ENCODE data around the gene DGKD. TPM values are rescaled to one million over a fixed set of nuclear protein-coding genes. Genes with fewer than 3 reads are reported as not detected.

The DGKD gene
- total and polyA plus RNA-seq, 7 donors, result 59.4 to 365 (median 173) TPM

DNA sequence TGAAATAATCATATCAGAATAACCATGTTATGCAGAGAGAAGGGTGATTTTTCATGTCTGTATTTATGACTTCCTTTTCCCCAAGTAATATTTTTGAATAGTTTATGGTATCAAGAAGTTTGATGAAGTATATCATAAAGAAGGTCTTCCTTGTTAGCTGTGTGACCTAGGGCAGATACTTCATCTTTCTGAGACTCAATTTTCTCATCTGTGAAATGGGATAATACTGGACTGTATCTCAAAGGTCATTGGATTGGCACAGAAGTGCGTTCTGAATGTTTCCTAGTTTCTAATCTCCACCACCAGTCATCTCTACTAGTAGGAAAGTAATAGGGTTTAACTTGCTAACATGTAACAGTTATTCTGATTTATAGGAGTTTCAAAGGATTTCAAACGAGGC lies 52.6 kb downstream of the DGKD start:
- Histone ChIP-seq H3K27ac (no peak overlapping the region), H3K9me3 (peaks cover 4% of the 10 kb centered on the region), H3K4me3 (no peak overlapping the region), H3K27me3 (ENCODE audit: insufficient read depth in 3 of 3, low read length in 2 of 3) (no peaks in the 10 kb centered on the region), H3K4me1 (peaks cover 10% of the 10 kb centered on the region), H3K36me3 (ENCODE audit: insufficient read depth in 1 of 2, low read depth in 1 of 2) (no peaks in the 10 kb centered on the region)
- 81 to 93% (median 92%) methylated on average over 2 of the region's 2 CpGs for WGBS, 3 donors
- TF ChIP-seq, protein P1, sequence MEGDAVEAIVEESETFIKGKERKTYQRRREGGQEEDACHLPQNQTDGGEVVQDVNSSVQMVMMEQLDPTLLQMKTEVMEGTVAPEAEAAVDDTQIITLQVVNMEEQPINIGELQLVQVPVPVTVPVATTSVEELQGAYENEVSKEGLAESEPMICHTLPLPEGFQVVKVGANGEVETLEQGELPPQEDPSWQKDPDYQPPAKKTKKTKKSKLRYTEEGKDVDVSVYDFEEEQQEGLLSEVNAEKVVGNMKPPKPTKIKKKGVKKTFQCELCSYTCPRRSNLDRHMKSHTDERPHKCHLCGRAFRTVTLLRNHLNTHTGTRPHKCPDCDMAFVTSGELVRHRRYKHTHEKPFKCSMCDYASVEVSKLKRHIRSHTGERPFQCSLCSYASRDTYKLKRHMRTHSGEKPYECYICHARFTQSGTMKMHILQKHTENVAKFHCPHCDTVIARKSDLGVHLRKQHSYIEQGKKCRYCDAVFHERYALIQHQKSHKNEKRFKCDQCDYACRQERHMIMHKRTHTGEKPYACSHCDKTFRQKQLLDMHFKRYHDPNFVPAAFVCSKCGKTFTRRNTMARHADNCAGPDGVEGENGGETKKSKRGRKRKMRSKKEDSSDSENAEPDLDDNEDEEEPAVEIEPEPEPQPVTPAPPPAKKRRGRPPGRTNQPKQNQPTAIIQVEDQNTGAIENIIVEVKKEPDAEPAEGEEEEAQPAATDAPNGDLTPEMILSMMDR (IDR thresholded peaks at IDR 0.05), result no peak
- no peak for ATAC-seq
- no peak for DNase-seq
- intact Hi-C loops (cut with DNase I), result loop anchor here in 1 of 2 donors (2.0 to 5.0 kb wide), 2 partner anchors 30 to 55 kb away; partner anchors contain the start of gene DGKD

- TF ChIP-seq, protein P1 (IDR thresholded peaks at IDR 0.05), result no peak
- Histone ChIP-seq H3K9me3 (peaks cover 10% of the 10 kb centered on the region), H3K4me3 (no peak overlapping the region), H3K27ac (peak overlapping the region; percentile 24), H3K4me1 (peaks cover 10% of the 10 kb centered on the region), H3K36me3 (ENCODE audit: insufficient read depth in 1 of 2, low read depth in 1 of 2) (no peaks in the 10 kb centered on the region), H3K27me3 (ENCODE audit: insufficient read depth in 3 of 3, low read length in 2 of 3) (no peaks in the 10 kb centered on the region)
- 70 to 74% (median 72%) methylated on average over 8 of the region's 8 CpGs for WGBS, 3 donors
- intact Hi-C loops (cut with DNase I), result loop anchor here in 1 of 2 donors (2.0 to 5.0 kb wide), 2 partner anchors 29 to 55 kb away; partner anchors contain the start of gene DGKD
- ATAC-seq (peak in 1 of 4 donors; percentile 43), DNase-seq (no peak)
Observed at GRCh38 chr2:233407771-233408181, 53.5 kb downstream of the DGKD start.

DNA sequence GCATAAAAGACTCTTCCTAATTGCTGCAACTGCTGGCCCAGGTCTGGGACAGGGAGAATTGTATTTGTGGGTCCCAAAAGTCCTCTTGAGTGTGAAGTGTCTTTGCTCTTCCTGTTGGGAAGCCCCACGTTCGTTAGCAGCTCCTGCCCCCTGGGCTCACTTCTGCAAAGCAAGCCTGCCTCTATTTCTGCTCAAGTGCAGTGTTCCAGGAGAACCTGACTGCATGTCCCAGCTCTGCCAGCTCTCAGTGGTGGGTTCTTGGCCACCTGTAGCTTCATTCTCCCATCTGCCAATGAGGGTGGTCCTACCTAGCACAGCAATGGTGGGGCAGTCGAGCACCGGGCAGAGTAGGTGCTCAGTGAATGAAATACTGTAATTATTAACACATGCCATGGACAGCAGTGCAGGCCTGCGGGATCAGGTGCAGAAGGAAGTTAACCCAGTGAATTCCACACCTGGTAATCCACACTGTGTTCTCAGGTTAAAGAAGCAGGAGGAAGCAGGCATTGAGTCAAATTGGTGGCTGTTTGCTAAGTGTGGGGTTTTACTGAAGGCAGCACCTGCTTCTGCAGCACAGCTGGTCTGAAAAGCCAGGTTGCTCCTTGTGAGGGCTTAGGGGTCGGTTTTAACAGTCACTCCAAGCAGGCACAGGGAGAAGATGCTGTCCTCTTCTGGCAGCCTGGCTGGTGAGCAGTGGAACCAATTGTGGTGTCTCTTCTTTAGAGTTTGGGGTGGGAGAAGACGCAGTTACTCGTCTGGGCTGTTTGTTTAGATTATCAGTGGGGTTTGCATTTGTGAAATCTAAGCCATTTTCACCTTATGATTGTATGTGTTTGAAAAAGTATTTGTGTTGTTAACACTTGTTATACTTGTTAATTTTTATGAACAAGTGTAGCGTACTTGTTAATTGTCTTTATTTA lies 54.3 kb downstream of the DGKD start:
- Histone ChIP-seq H3K4me3 (no peak overlapping the region), H3K9me3 (peaks cover 10% of the 10 kb centered on the region), H3K36me3 (ENCODE audit: insufficient read depth in 1 of 2, low read depth in 1 of 2) (no peaks in the 10 kb centered on the region), H3K27ac (peak overlapping the region; percentile 24), H3K4me1 (peaks cover 19% of the 10 kb centered on the region), H3K27me3 (ENCODE audit: insufficient read depth in 3 of 3, low read length in 2 of 3) (no peaks in the 10 kb centered on the region)
- no peak for DNase-seq
- intact Hi-C loops (cut with DNase I), result loop anchor here in 1 of 2 donors (5.0 kb wide), 1 partner anchor 56 kb away; the partner anchor contains the start of gene DGKD
- TF ChIP-seq, protein P1 (IDR thresholded peaks at IDR 0.05), result no peak
- 67 to 75% (median 69%) methylated on average over 9 of the region's 9 CpGs for WGBS, 3 donors
- no peak for ATAC-seq

GRCh38 chr2:233409286-233409991 lies 55.1 kb downstream of the DGKD start:
- Histone ChIP-seq H3K27ac (peak overlapping the region; percentile 24), H3K4me3 (no peak overlapping the region), H3K4me1 (peaks cover 27% of the 10 kb centered on the region), H3K27me3 (ENCODE audit: insufficient read depth in 3 of 3, low read length in 2 of 3) (no peaks in the 10 kb centered on the region), H3K36me3 (ENCODE audit: insufficient read depth in 1 of 2, low read depth in 1 of 2) (no peaks in the 10 kb centered on the region), H3K9me3 (peaks cover 10% of the 10 kb centered on the region)
- intact Hi-C loops (cut with DNase I), result loop anchor here in 1 of 2 donors (5.0 kb wide), 1 partner anchor 57 kb away; the partner anchor contains the start of gene DGKD
- TF ChIP-seq, protein P1 (IDR thresholded peaks at IDR 0.05), result no peak
- DNase-seq, result no peak
- no peak for ATAC-seq
- 21 to 32% (median 26%) methylated on average over 6 of the region's 6 CpGs for whole genome bisulfite sequencing, 3 donors
